AG04450 (cell line): ENCODE results near the gene OR5K4. TPM values are rescaled to one million over a fixed set of nuclear protein-coding genes. Genes with fewer than 3 reads are reported as not detected.

Experiments
- polyA plus RNA-seq: library from polyadenylated mRNA; depleted of rRNA; stranded (reverse); fragments of >200 nt; gene quantifications from 2 replicates; pipeline ENCODE4 v1.2.3, GENCODE V29; 2011; rRNA removed

OR5K4 gene
- polyA plus RNA-seq, 1 experiment: not detected

Other genes starting within 250 kb of the OR5K4 start
- not detected in 2 replicates for gene OR5H1, start 223.1 kb upstream of the OR5K4 start, polyA plus RNA-seq
- gene OR5H14, start 206.4 kb upstream of the OR5K4 start, polyA plus RNA-seq: not detected in 2 replicates
- gene OR5H15, start 187.2 kb upstream of the OR5K4 start, polyA plus RNA-seq: not detected in 2 replicates
- not detected in 2 replicates for gene OR5H6, start 89.6 kb upstream of the OR5K4 start, polyA plus RNA-seq
- gene OR5H2, start 71.3 kb upstream of the OR5K4 start, polyA plus RNA-seq: not detected in 2 replicates
- not detected in 2 replicates for gene OR5K3, start 36.8 kb downstream of the OR5K4 start, polyA plus RNA-seq
- not detected in 2 replicates for gene OR5K1, start 109.3 kb downstream of the OR5K4 start, polyA plus RNA-seq
- gene OR5K2, start 143.8 kb downstream of the OR5K4 start, polyA plus RNA-seq: not detected in 2 replicates
- 102 and 129 TPM in 2 replicates for gene CLDND1, start 169.0 kb downstream of the OR5K4 start, polyA plus RNA-seq
- gene GPR15, start 178.1 kb downstream of the OR5K4 start, polyA plus RNA-seq: not detected in 2 replicates
- 15.7 and 19.6 TPM in 2 replicates for gene CPOX, start 239.8 kb downstream of the OR5K4 start, polyA plus RNA-seq